Neutrophil (primary cell): ENCODE data around the gene SNRNP35.
"Not testable (repeated sequence)": the region's sequence is repeated elsewhere in the genome, so short reads cannot be mapped to it uniquely, and the experiment has no call there.

Source experiments
- H3K27ac ChIP-seq: fragments of 200-600 bp; sonication (generic); 2 replicates; pipeline ENCODE4 v1.5.1; 2016; ENCODE audit warnings: mild to moderate bottlenecking, moderate library complexity
- H3K27me3 ChIP-seq: fragments of 200-600 bp; sonication (generic); 2 replicates; pipeline ENCODE4 v1.6.0; 2016; ENCODE audit warnings: mild to moderate bottlenecking
- H3K36me3 ChIP-seq: fragments of 200-600 bp; sonication (generic); 2 replicates; pipeline ENCODE4 v1.5.1; 2017
- H3K4me1 ChIP-seq, 2 experiments: fragments of 200-600 bp in 1 of 2; sonication (generic) in 1 of 2; 1 replicate in 1 of 2; 2 replicates in 1 of 2; pipeline versions ENCODE4 v1.5.1 to v1.6.1; 2013 to 2016; ENCODE audit warnings: low read depth in 1 of 2, low read length in 1 of 2, mild to moderate bottlenecking in 1 of 2, moderate library complexity in 1 of 2; ENCODE audit not compliant: control insufficient read depth in 1 of 2, insufficient read depth in 1 of 2
- H3K4me3 ChIP-seq, 2 experiments: fragments of 200-600 bp in 1 of 2; sonication (generic) in 1 of 2; 1 replicate in 1 of 2; 2 replicates in 1 of 2; pipeline ENCODE4 v1.5.1; 2013 to 2016; ENCODE audit warnings: low read depth in 1 of 2, low read length in 1 of 2, mild to moderate bottlenecking in 1 of 2, moderate library complexity in 1 of 2
- H3K9me3 ChIP-seq: fragments of 200-600 bp; sonication (generic); 2 replicates; pipeline ENCODE4 v1.5.1; 2016
- CTCF ChIP-seq: fragments of 200-600 bp; sonication (generic); IDR thresholded peaks from 2 replicates; pipeline ENCODE4 v1.5.1; 2016; ENCODE audit warnings: antibody characterized with exemption

The SNRNP35 gene

GRCh38 chr12:123489580-123489979 lies 31.6 kb downstream of the SNRNP35 start:
- no peaks in the 10 kb centered on the region for H3K4me1 ChIP-seq
- no peaks in the 10 kb centered on the region for H3K9me3 ChIP-seq
- no peak for TF ChIP-seq CTCF
- peaks cover 20% of the 10 kb centered on the region for H3K36me3 ChIP-seq
- H3K4me3 ChIP-seq = no peak overlapping the region
- no peak overlapping the region for H3K27ac ChIP-seq
- no peaks in the 10 kb centered on the region for H3K27me3 ChIP-seq

- TF ChIP-seq CTCF = no peak
- peaks cover 18% of the 10 kb centered on the region for H3K36me3 ChIP-seq
- no peaks in the 10 kb centered on the region for H3K4me1 ChIP-seq
- no peaks in the 10 kb centered on the region for H3K27me3 ChIP-seq
- H3K27ac ChIP-seq = no peak overlapping the region
- H3K4me3 ChIP-seq = no peak overlapping the region
- H3K9me3 ChIP-seq = no peaks in the 10 kb centered on the region
These were observed 32.1 kb downstream of the SNRNP35 start for GRCh38 chr12:123490089-123490488.

- no peaks in the 10 kb centered on the region for H3K9me3 ChIP-seq
- no peak overlapping the region for H3K4me3 ChIP-seq
- no peaks in the 10 kb centered on the region for H3K27me3 ChIP-seq
- peaks cover 11% of the 10 kb centered on the region for H3K36me3 ChIP-seq
- no peak for TF ChIP-seq CTCF
- no peak overlapping the region for H3K27ac ChIP-seq
- H3K4me1 ChIP-seq = no peaks in the 10 kb centered on the region
These were observed 33.1 kb downstream of the SNRNP35 start for GRCh38 chr12:123491056-123491455.

- no peaks in the 10 kb centered on the region for H3K27me3 ChIP-seq
- H3K27ac ChIP-seq = no peak overlapping the region
- H3K9me3 ChIP-seq = no peaks in the 10 kb centered on the region
- peaks cover 15% of the 10 kb centered on the region for H3K36me3 ChIP-seq
- no peak overlapping the region for H3K4me3 ChIP-seq
- TF ChIP-seq CTCF = no peak
- no peaks in the 10 kb centered on the region for H3K4me1 ChIP-seq
These were observed 33.5 kb downstream of the SNRNP35 start for GRCh38 chr12:123491481-123491880.

- H3K27me3 ChIP-seq, H3K9me3 ChIP-seq, H3K27ac ChIP-seq, H3K4me3 ChIP-seq, H3K4me1 ChIP-seq: not testable (repeated sequence)
- H3K36me3 ChIP-seq = peaks cover 25% of the 10 kb centered on the region
These were observed 34.5 kb downstream of the SNRNP35 start for GRCh38 chr12:123492339-123493039.

GRCh38 chr12:123494124-123494851 lies 36.3 kb downstream of the SNRNP35 start:
- Histone ChIP-seq H3K27ac (no peak overlapping the region), H3K9me3 (no peaks in the 10 kb centered on the region), H3K27me3 (no peaks in the 10 kb centered on the region), H3K4me1 (no peaks in the 10 kb centered on the region), H3K36me3 (peaks cover 43% of the 10 kb centered on the region), H3K4me3 (no peak overlapping the region)
- TF ChIP-seq CTCF = no peak
